Panc1 (cell line): Measurements from ENCODE around the gene CCS. TPM values are rescaled to one million over a fixed set of nuclear protein-coding genes. Genes with fewer than 3 reads are reported as not detected.

Source experiments
- ATAC-seq: fragments of 200-7000 bp; cut with Tn5 transposase; 2 replicates; pipeline ENCODE4 v1.9.1; 2020; ENCODE audit warnings: mild to moderate bottlenecking, moderate library complexity
- BruUV-seq: library from RNA; stranded (reverse); fragments of 400-500 nt; replicated peaks from 2 replicates; lab custom pipeline; 2021; lab: Mats Ljungman, UMichigan
- CTCF ChIA-PET: fragments of 300-600 bp; sonication (Branson Sonifier 250); formaldehyde crosslinking; loops from one replicate; lab custom pipeline; 2022; ENCODE audit warnings: antibody characterized with exemption; lab: Charles Lee
- POLR2A ChIA-PET: fragments of 300-600 bp; sonication (Branson Sonifier 250); formaldehyde crosslinking; loops from one replicate; lab custom pipeline; 2022; ENCODE audit warnings: antibody characterized with exemption; lab: Charles Lee
- DNase-seq: peaks from one replicate; pipeline ENCODE4 v3.0.0-alpha.2; 2010; ENCODE audit warnings: low read depth, low spot score
- H3K27ac ChIP-seq: 2 replicates; pipeline ENCODE4 v1.5.1; 2011; ENCODE audit warnings: mild to moderate bottlenecking, low read length, inconsistent platforms
- H3K27me3 ChIP-seq: fragments of 200-500 bp; sonication (Bioruptor generic); 2 replicates; pipeline ENCODE4 v1.6.0; 2014; ENCODE audit warnings: low read length, inconsistent platforms; ENCODE audit not compliant: control insufficient read depth, insufficient read depth
- H3K36me3 ChIP-seq: fragments of 200-500 bp; sonication (Bioruptor generic); 2 replicates; pipeline ENCODE4 v1.5.1; 2014; ENCODE audit warnings: inconsistent platforms, mild to moderate bottlenecking, low read length, moderate library complexity; ENCODE audit not compliant: control insufficient read depth, insufficient read depth
- H3K4me1 ChIP-seq: 2 replicates; pipeline ENCODE4 v1.5.1; 2011; ENCODE audit warnings: inconsistent platforms, mild to moderate bottlenecking, low read length, moderate library complexity; ENCODE audit not compliant: control insufficient read depth, insufficient read depth
- H3K4me3 ChIP-seq, 2 experiments: 2 replicates each; pipeline ENCODE4 v1.5.1; 2011 to 2012; ENCODE audit warnings: low read depth in 2 of 2, low read length in 2 of 2, mild to moderate bottlenecking in 2 of 2, inconsistent platforms in 1 of 2, moderate library complexity in 1 of 2
- H3K9me3 ChIP-seq: fragments of 200-500 bp; sonication (Bioruptor generic); 2 replicates; pipeline ENCODE4 v1.5.1; 2014; ENCODE audit warnings: low read depth, mild to moderate bottlenecking, inconsistent platforms, low read length, moderate library complexity; ENCODE audit not compliant: control insufficient read depth, insufficient read depth
- POLR2AphosphoS5 ChIP-seq: IDR thresholded peaks from 2 replicates; pipeline ENCODE4 v1.6.1; 2012; ENCODE audit warnings: mild to moderate bottlenecking, low read depth, low read length, moderate library complexity
- REST ChIP-seq, 2 experiments: IDR thresholded peaks; 2 replicates each; pipeline ENCODE4 v1.6.1; 2011 to 2012; ENCODE audit warnings: low read depth in 2 of 2, control low read depth in 1 of 2, low read length in 1 of 2, mild to moderate bottlenecking in 1 of 2, moderate library complexity in 1 of 2; ENCODE audit not compliant: insufficient read depth in 1 of 2
- SIN3A ChIP-seq: IDR thresholded peaks from 2 replicates; pipeline ENCODE4 v1.6.1; 2012; ENCODE audit warnings: low read depth, mild to moderate bottlenecking, low read length, moderate library complexity, borderline replicate concordance; ENCODE audit not compliant: insufficient read depth
- TCF7L2 ChIP-seq: IDR thresholded peaks from 2 replicates; pipeline ENCODE4 v1.6.1; 2011; ENCODE audit warnings: mild to moderate bottlenecking, low read depth, low read length, inconsistent platforms
- in situ Hi-C: cut with HindIII; loops from 2 replicates; pipeline ENCODE4 v1.10.0; 2016; ENCODE audit warnings: low sequenced_read_pairs, low pct_unique_long_range_greater_than_20kb
- intact Hi-C: fragments of 100-400 bp; cut with micrococcal nuclease; formaldehyde crosslinking; loops from one replicate; pipeline ENCODE4 v1.10.0; 2022; ENCODE audit not compliant: unreplicated experiment
- total RNA-seq: library from RNA; stranded (reverse); gene quantifications from one replicate; pipeline ENCODE4 v1.2.1, GENCODE V29; 2021; ENCODE audit not compliant: unreplicated experiment
- TF ChIP-seq, protein P1 (sequence below): fragments of 450-650 bp; IDR thresholded peaks from 2 replicates; pipeline ENCODE4 v1.5.1; 2017; ENCODE audit warnings: mild to moderate bottlenecking

CCS gene
- total RNA-seq, 1 experiment from 2014 or later, result 55.3 TPM

DNA sequence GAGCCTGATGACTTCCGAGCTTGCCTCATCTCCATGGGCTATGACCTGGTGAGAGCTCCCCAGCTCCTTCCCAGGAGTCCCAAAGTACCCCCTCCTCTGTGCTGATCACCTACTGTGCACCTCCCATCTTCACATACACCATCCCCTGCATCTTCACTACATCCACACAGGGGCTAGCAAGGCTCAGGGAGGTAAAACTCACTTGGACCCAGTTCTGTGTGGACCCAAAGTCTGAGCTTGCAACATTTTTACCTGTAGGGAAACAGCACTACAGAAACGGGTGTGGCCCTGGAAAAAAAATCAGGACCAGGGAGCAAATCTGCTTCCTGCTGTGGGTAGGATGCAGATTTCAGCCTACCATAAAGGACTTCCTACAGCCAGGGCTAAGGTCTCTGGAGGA is 30.7 kb upstream of the CCS start:
- H3K4me3 ChIP-seq, result no peak overlapping the region
- POLR2A ChIA-PET, result no interaction called here
- TF ChIP-seq, protein P1, sequence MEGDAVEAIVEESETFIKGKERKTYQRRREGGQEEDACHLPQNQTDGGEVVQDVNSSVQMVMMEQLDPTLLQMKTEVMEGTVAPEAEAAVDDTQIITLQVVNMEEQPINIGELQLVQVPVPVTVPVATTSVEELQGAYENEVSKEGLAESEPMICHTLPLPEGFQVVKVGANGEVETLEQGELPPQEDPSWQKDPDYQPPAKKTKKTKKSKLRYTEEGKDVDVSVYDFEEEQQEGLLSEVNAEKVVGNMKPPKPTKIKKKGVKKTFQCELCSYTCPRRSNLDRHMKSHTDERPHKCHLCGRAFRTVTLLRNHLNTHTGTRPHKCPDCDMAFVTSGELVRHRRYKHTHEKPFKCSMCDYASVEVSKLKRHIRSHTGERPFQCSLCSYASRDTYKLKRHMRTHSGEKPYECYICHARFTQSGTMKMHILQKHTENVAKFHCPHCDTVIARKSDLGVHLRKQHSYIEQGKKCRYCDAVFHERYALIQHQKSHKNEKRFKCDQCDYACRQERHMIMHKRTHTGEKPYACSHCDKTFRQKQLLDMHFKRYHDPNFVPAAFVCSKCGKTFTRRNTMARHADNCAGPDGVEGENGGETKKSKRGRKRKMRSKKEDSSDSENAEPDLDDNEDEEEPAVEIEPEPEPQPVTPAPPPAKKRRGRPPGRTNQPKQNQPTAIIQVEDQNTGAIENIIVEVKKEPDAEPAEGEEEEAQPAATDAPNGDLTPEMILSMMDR, result no peak
- no peak for TF ChIP-seq REST (IDR thresholded peaks at IDR 0.05; ENCODE audit: insufficient read depth in 1 of 2, low read depth in 2 of 2, low read length in 1 of 2)
- no peak for TF ChIP-seq SIN3A
- TF ChIP-seq POLR2AphosphoS5, result no peak
- no peak for TF ChIP-seq TCF7L2
- ATAC-seq (no peak), DNase-seq (no peak)
- CTCF ChIA-PET, result no interaction called here
- no TSS peak for BruUV-seq
- no peaks in the 10 kb centered on the region; the same call in 1 of the 2 replicates for H3K27me3 ChIP-seq
- no peaks in the 10 kb centered on the region for H3K4me1 ChIP-seq
- H3K9me3 ChIP-seq, result no peaks in the 10 kb centered on the region
- in situ Hi-C loops (no loop called here), intact Hi-C loops (no loop called here)
- no peak overlapping the region for H3K27ac ChIP-seq
- H3K36me3 ChIP-seq, result no peaks in the 10 kb centered on the region

DNA sequence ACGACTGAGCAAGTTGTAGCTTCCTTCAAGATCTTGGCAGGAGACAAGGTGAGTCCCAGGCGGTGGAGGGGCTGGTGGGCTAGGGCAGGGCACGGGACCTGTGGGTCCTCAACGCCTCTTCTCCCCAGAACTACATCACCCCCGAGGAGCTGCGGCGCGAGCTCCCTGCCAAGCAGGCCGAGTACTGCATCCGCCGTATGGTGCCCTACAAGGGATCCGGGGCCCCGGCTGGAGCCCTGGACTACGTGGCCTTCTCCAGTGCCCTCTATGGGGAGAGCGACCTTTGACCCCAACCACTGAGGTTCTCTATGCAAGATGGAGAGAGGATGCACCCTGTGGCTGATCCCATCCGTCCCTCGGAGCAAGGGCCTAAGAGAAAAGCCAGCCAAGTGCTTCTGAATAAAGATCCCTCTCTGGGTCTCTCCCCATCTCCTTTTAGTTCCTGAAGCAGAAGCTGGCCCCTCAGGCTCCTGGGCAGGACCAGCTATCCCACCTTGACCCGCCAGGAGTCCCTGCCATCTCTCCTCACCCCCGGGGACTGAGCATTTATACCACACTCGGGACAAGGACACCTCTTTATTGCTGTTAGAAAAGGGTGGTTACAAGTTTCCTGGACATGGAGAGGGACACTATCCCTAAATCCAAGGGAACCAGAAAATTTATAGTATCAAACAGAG is 29.9 kb upstream of the CCS start:
- Histone ChIP-seq H3K4me3 (no peak overlapping the region), H3K9me3 (no peaks in the 10 kb centered on the region), H3K27me3 (no peaks in the 10 kb centered on the region; the same call in 1 of the 2 replicates), H3K27ac (no peak overlapping the region), H3K36me3 (no peaks in the 10 kb centered on the region), H3K4me1 (no peaks in the 10 kb centered on the region)
- in situ Hi-C loops, result no loop called here
- no peak for DNase-seq
- TF ChIP-seq, protein P1, result no peak
- TF ChIP-seq SIN3A (no peak), REST (IDR thresholded peaks at IDR 0.05; ENCODE audit: insufficient read depth in 1 of 2, low read depth in 2 of 2, low read length in 1 of 2) (no peak), TCF7L2 (no peak), POLR2AphosphoS5 (no peak)
- ChIA-PET POLR2A (interaction anchor here (0.6 kb wide), 1 partner anchor 235 kb away, joined by 3 read pairs; no protein-coding TSS in a partner anchor), CTCF (no interaction called here)
- BruUV-seq, result no TSS peak
- ATAC-seq, result no peak
- intact Hi-C loops, result no loop called here
